Osteocyte (in vitro differentiated cells): ENCODE data around the gene DCUN1D4. TPM values are rescaled to one million over a fixed set of nuclear protein-coding genes. Genes with fewer than 3 reads are reported as not detected.

ENCODE experiments used
- DNase-seq: peaks from one replicate; pipeline ENCODE4 v3.0.0; 2021; ENCODE audit warnings: mixed read lengths; ENCODE audit not compliant: unreplicated experiment; ENCODE audit errors: extremely low spot score
- H3K27ac Mint-ChIP-seq: one replicate; pipeline ENCODE4 v1.8.0; 2021; ENCODE audit warnings: mild to moderate bottlenecking, mixed read lengths; ENCODE audit not compliant: unreplicated experiment
- H3K27me3 Mint-ChIP-seq: one replicate; pipeline ENCODE4 v1.8.0; 2021; ENCODE audit warnings: mixed read lengths; ENCODE audit not compliant: unreplicated experiment
- H3K36me3 Mint-ChIP-seq: one replicate; pipeline ENCODE4 v1.8.0; 2021; ENCODE audit warnings: mixed read lengths; ENCODE audit not compliant: unreplicated experiment
- H3K4me1 Mint-ChIP-seq: one replicate; pipeline ENCODE4 v1.8.0; 2021; ENCODE audit warnings: mixed read lengths; ENCODE audit not compliant: unreplicated experiment
- H3K4me3 Mint-ChIP-seq: one replicate; pipeline ENCODE4 v1.8.0; 2021; ENCODE audit warnings: mild to moderate bottlenecking, moderate library complexity, mixed read lengths; ENCODE audit not compliant: unreplicated experiment
- H3K9me3 Mint-ChIP-seq: one replicate; pipeline ENCODE4 v1.8.0; 2021; ENCODE audit warnings: mixed read lengths; ENCODE audit not compliant: unreplicated experiment
- CTCF ChIP-seq: fragments of 200-600 bp; sonication (generic); IDR thresholded peaks from 2 replicates; pipeline ENCODE4 v1.5.0; 2021; ENCODE audit warnings: antibody characterized with exemption, mild to moderate bottlenecking, moderate library complexity
- total RNA-seq: library from RNA; stranded (reverse); gene quantifications from 2 replicates; pipeline ENCODE4 v1.2.1, GENCODE V29; 2021

DCUN1D4 gene
- total RNA-seq, 1 donor from 2014 or later, result 52.3 TPM

- no peak for DNase-seq
- H3K36me3 Mint-ChIP-seq, result peaks cover 19% of the 10 kb centered on the region
- no peaks in the 10 kb centered on the region for H3K27me3 Mint-ChIP-seq
- no peak for TF ChIP-seq CTCF
- H3K4me3 Mint-ChIP-seq, result no peak overlapping the region
- H3K9me3 Mint-ChIP-seq, result no peaks in the 10 kb centered on the region
- H3K4me1 Mint-ChIP-seq, result peaks cover 4% of the 10 kb centered on the region
- no peak overlapping the region for H3K27ac Mint-ChIP-seq
These were observed 19.2 kb downstream of the DCUN1D4 start for GRCh38 chr4:51862199-51862598.

DNA sequence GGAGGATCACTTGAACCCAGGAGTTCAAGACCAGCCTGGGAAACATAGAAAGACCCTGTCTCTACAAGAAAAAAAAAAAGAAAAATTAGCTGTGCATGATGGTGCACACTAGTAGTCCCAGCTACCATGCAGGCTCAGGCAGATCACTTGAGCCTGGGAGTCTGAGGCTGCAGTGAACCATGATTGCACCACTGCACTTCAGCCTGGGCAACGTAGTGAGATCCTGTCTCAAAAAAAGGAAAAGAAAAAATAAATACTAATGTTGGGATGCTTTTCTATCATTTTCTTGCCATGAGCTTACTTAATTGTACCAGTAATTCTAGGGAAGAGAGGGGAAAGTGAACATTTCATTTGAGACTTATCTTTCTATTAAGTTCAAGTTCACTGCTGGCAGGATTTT, 19.8 kb downstream of the DCUN1D4 start:
- no peak for DNase-seq
- no peak for TF ChIP-seq CTCF
- Mint-ChIP-seq H3K27me3 (no peaks in the 10 kb centered on the region), H3K9me3 (no peaks in the 10 kb centered on the region), H3K27ac (no peak overlapping the region), H3K4me3 (no peak overlapping the region), H3K36me3 (peaks cover 22% of the 10 kb centered on the region), H3K4me1 (peaks cover 4% of the 10 kb centered on the region)

DNA sequence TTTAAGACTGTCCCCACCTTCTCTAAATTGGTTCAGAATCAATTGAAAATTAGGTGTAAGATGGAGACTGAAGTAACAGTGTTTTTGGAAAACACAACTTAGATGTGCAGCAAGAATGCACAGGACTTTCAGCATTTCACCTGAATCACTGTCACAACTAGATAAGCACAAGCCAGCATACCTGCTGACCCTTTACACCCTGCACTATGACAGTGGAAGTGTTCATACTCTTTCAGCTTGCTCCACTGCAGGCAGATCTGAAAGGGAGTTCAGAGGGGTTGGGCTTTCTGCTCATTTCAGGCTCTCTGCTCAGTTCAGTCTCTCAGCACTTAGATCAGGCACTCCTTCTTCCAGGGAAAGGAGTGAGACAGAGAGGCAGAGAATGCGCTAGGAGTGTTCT, 22.8 kb downstream of the DCUN1D4 start:
- H3K27me3 Mint-ChIP-seq, result no peaks in the 10 kb centered on the region
- H3K4me1 Mint-ChIP-seq, result peaks cover 26% of the 10 kb centered on the region
- no peak for TF ChIP-seq CTCF
- DNase-seq, result no peak
- H3K36me3 Mint-ChIP-seq, result peaks cover 22% of the 10 kb centered on the region
- H3K27ac Mint-ChIP-seq, result no peak overlapping the region
- H3K4me3 Mint-ChIP-seq, result no peak overlapping the region
- H3K9me3 Mint-ChIP-seq, result no peaks in the 10 kb centered on the region

DNA sequence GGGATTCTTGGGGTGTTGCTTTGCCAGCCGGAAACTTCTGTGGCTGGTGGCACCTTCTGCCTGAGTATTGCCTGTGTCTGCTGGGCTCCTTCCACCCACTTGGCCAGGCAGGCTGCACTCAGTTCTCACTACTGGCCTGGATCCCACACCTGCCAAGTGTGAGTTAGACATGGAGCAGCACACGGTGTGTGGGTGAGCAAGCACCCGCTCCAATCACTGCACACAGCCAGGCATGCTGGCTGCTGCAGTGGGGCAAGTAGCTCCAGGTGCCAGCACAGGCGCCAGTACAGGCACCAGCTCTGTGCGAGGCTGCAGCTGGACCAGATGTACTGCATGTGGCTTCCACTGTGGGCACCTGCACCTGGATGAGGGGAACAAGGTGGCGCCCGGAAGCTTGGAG, 23.9 kb downstream of the DCUN1D4 start:
- H3K27ac Mint-ChIP-seq, result no peak overlapping the region
- H3K4me1 Mint-ChIP-seq, result peaks cover 31% of the 10 kb centered on the region

More for the DNA sequence above, 23.9 kb downstream of the DCUN1D4 start:
- Mint-ChIP-seq H3K27me3 (no peaks in the 10 kb centered on the region), H3K9me3 (no peaks in the 10 kb centered on the region), H3K4me3 (no peak overlapping the region), H3K36me3 (peaks cover 32% of the 10 kb centered on the region)
- no peak for DNase-seq
- no peak for TF ChIP-seq CTCF
